C4-2B (cell line): ENCODE data around the gene LRRC71.

Experiments
- H3K27ac ChIP-seq: fragments of 450-650 bp; 2 replicates; pipeline ENCODE4 v1.5.1; 2017
- CTCF ChIP-seq: fragments of 450-650 bp; conservative IDR thresholded peaks from 2 replicates; pipeline ENCODE4 v1.5.1; 2017; ENCODE audit warnings: mild to moderate bottlenecking
- ZFX ChIP-seq: fragments of 450-650 bp; IDR thresholded peaks from 2 replicates; pipeline ENCODE4 v1.6.1; 2017

LRRC71 gene

GRCh38 chr1:156938813-156939212, 18.4 kb downstream of the LRRC71 start:
- TF ChIP-seq CTCF (no peak), ZFX (no peak)
- no peak overlapping the region for H3K27ac ChIP-seq

DNA sequence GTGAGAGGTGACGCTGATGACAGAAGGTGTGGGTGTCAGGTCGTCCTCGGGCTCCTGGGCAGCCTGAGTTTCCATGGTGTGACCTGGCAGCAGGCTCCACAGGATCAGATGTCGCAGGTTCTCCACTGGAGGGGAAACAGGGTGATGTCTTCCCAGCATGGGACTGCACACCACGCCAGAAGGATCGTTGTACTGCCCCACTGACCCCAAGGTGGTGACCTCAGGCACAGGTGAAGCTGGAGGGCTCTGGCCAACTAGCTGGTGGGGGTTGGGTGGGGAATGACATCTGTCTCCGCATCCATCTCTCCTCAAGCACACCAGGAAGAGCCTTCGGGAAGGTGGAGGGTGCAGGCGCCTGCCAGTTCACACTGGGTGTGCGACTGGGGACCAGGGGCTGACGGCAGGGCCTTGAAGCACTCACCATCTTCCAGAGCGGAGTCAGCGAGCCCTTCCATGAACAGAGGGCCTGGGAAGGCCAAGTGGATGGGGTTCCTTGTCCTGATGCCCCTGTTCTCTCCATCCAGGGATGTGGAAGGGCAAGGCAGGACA, 19.4 kb downstream of the LRRC71 start:
- H3K27ac ChIP-seq: no peak overlapping the region
- no peak for TF ChIP-seq ZFX

DNA sequence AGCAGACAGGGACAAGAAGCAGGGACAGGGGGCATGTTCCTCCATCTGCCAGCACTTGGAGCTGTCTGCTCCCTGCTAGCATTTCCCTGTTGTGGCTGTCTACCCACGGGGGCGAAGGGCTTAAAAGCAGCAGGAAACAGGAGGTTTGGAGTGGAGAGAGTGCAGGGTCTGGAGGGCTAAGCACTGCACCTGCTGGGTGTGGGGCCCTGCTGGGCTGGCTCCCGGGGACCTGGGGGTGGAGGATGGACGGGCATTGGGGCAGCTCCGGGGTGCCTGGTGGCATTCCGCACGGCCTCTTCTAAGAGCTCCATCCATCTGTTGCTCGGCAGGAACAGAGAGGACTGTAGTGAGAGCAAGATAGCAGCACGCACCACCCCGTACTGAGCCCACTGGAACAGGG, 21.2 kb downstream of the LRRC71 start:
- TF ChIP-seq ZFX (no peak), CTCF (no peak)
- no peak overlapping the region for H3K27ac ChIP-seq

DNA sequence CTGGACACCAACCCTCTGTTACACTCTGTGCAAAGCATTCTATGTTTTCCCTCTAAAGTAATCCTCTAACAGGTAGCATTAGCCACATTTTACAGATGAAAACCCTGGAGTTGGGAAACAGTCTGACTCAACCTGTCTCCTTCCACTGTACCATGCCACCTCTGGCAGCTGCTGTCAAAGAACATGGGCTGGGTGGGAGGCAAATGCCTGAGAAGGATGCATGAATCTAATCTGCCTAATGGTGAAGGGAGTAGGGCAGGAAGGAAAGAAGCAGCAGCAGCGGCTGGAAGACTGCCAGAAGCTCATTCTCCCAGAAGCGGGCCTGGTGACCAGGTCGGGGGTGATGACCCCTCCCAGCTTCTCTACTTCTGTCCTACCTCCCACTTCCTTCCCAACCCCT, 21.7 kb downstream of the LRRC71 start:
- TF ChIP-seq CTCF: no peak
- no peak for TF ChIP-seq ZFX
- no peak overlapping the region for H3K27ac ChIP-seq

- no peak overlapping the region for H3K27ac ChIP-seq
Observed at GRCh38 chr1:156942576-156942975, 22.1 kb downstream of the LRRC71 start.

DNA sequence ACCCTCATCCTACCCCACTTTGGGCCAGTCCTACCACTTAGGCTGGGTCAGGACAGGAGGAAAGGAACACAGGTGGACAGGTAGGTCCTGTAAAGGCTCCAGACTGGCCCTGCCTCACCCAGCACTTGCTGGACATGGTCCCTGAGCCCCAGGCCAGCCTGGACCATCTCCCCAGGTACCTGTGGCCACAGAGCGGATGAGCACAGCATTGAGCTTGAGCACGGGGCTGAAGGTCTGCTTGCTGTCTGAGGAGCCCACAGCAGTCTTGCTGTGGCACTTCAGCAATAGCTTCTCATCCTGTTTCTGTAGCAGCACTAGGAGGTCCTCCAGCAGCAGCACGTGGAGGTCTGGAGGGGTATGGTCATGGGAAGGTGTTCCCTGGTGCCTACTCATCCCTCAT, 23.3 kb downstream of the LRRC71 start:
- no peak for TF ChIP-seq CTCF
- no peak for TF ChIP-seq ZFX
- no peak overlapping the region for H3K27ac ChIP-seq

More at GRCh38 chr1:156942576-156942975, 22.1 kb downstream of the LRRC71 start:
- TF ChIP-seq CTCF (no peak), ZFX (no peak)

DNA sequence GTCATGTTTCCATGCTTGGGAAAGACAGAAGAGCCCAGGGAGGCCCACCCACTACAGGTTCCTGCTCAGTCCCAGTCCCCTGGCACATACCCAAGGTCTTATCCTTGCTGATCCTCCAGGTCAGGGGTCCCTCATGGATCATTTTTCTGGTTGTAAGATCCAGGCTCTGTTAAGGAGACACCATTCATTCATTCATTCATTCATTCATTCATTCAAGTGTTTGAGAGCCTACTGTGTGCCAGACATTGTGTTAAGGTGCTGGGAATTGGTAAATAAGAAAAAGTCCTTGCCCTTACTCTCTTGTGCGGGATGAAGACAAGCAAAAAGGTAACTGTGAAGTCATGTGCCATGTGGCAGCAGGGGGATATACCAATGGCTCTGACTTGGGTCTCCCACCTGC, 23.8 kb downstream of the LRRC71 start:
- TF ChIP-seq CTCF (no peak), ZFX (no peak)
- H3K27ac ChIP-seq: no peak overlapping the region

- no peak overlapping the region for H3K27ac ChIP-seq
- TF ChIP-seq ZFX (no peak), CTCF (no peak)
Observed at GRCh38 chr1:156944848-156945247, 24.4 kb downstream of the LRRC71 start.
